ENCODE measurements around the gene CHI3L2.

DNA sequence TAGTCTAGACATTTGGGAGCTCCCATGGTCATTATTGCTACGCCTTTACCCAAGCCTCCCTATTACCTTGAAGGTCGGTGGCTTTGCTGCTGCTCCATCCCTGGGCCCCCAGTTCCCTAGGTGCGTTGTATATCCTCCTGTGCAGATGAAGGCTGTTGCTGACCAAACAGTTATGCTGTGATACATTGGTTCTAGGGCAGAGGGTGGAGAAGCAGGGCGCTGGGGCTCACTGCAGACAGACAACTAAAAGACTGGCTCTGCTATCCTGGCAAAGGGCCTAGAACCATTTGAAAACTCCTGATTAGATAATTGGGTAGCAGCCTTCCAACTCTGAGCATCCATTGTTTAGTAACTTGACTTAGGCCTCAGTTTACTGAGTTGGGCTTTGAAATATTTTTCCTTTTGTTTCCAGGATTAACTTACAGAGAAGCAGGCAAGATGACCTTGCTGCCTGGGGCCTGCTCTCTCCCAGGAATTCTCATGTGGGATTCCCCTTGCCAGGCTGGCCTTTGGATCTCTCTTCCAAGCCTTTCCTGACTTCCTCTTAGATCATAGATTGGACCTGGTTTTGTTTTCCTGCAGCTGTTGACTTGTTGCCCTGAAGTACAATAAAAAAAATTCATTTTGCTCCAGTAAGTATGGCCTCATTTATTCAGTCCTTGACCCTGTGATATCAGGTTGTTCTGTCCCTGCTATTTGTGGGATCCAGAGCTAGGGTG, 15.5 kb downstream of the CHI3L2 start:
- TF ChIP-seq, protein P1, sequence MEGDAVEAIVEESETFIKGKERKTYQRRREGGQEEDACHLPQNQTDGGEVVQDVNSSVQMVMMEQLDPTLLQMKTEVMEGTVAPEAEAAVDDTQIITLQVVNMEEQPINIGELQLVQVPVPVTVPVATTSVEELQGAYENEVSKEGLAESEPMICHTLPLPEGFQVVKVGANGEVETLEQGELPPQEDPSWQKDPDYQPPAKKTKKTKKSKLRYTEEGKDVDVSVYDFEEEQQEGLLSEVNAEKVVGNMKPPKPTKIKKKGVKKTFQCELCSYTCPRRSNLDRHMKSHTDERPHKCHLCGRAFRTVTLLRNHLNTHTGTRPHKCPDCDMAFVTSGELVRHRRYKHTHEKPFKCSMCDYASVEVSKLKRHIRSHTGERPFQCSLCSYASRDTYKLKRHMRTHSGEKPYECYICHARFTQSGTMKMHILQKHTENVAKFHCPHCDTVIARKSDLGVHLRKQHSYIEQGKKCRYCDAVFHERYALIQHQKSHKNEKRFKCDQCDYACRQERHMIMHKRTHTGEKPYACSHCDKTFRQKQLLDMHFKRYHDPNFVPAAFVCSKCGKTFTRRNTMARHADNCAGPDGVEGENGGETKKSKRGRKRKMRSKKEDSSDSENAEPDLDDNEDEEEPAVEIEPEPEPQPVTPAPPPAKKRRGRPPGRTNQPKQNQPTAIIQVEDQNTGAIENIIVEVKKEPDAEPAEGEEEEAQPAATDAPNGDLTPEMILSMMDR (IDR thresholded peaks at IDR 0.05) = no peak
- no peak for TF ChIP-seq POLR2AphosphoS5 (IDR thresholded peaks at IDR 0.05)
- TF ChIP-seq POLR2A (IDR thresholded peaks at IDR 0.05) = no peak
- TF ChIP-seq EP300 (IDR thresholded peaks at IDR 0.05) = no peak

Data from upper lobe of left lung (tissue), 4 donors.